A549 (cell line): ENCODE results near the gene RAB11FIP5. TPM values are rescaled to one million over a fixed set of nuclear protein-coding genes. Genes with fewer than 3 reads are reported as not detected.

Experiments
- BHLHE40 ChIP-seq: IDR thresholded peaks from 2 replicates; pipeline ENCODE4 v1.6.1; 2012; ENCODE audit warnings: low read depth, low read length, inconsistent platforms
- CBX8 ChIP-seq: fragments of 200-600 bp; sonication (generic); IDR thresholded peaks from 2 replicates; pipeline ENCODE4 v1.6.1; 2016
- CHD4 ChIP-seq: fragments of 200-600 bp; sonication (generic); IDR thresholded peaks from 2 replicates; pipeline ENCODE4 v1.6.1; 2016; ENCODE audit warnings: antibody characterized with exemption, mild to moderate bottlenecking, borderline replicate concordance
- EHF ChIP-seq: fragments of 250-450 bp; sonication (Bioruptor Pico); IDR thresholded peaks from 2 replicates; pipeline ENCODE4 v1.5.0; 2020; ENCODE audit warnings: mild to moderate bottlenecking
- EP300 ChIP-seq, 2 experiments: fragments of >200 bp; sonication (Bioruptor Twin); formaldehyde crosslinking; IDR thresholded peaks; 2 replicates in 1 of 2; 3 replicates in 1 of 2; pipeline ENCODE4 v1.6.1; 2016 to 2017
- ESRRA ChIP-seq: fragments of 150-350 bp; IDR thresholded peaks from 2 replicates; pipeline ENCODE4 v1.6.1; 2014; ENCODE audit warnings: mild to moderate bottlenecking, low read length, borderline replicate concordance
- FOXS1 ChIP-seq: fragments of 250-450 bp; sonication (Bioruptor Pico); IDR thresholded peaks from 2 replicates; pipeline ENCODE4 v1.5.0; 2020; ENCODE audit warnings: mild to moderate bottlenecking, moderate library complexity
- GATA3 ChIP-seq: IDR thresholded peaks from 2 replicates; pipeline ENCODE4 v1.6.1; 2012; ENCODE audit warnings: borderline replicate concordance
- HOXA7 ChIP-seq: fragments of 250-450 bp; sonication (Bioruptor Pico); IDR thresholded peaks from 2 replicates; pipeline ENCODE4 v1.5.0; 2020; ENCODE audit warnings: mild to moderate bottlenecking, moderate library complexity
- HOXB5 ChIP-seq: fragments of 250-450 bp; sonication (Bioruptor Pico); IDR thresholded peaks from 2 replicates; pipeline ENCODE4 v1.5.0; 2020; ENCODE audit warnings: mild to moderate bottlenecking, moderate library complexity
- JUNB ChIP-seq: fragments of >200 bp; sonication (Bioruptor Twin); formaldehyde crosslinking; IDR thresholded peaks from 2 replicates; pipeline ENCODE4 v1.6.1; 2016
- MYC ChIP-seq: IDR thresholded peaks from 2 replicates; pipeline ENCODE4 v1.6.1; 2012; ENCODE audit warnings: mild to moderate bottlenecking, inconsistent platforms, low read length, improper control_type of control experiment, borderline replicate concordance
- NFE2L2 ChIP-seq: fragments of 150-350 bp; conservative IDR thresholded peaks from 2 replicates; pipeline ENCODE4 v1.6.1; 2014; ENCODE audit warnings: low read length
- NPAS2 ChIP-seq: fragments of 250-450 bp; sonication (Bioruptor Pico); IDR thresholded peaks from 2 replicates; pipeline ENCODE4 v1.8.0; 2022; ENCODE audit warnings: mild to moderate bottlenecking, moderate library complexity, borderline replicate concordance
- RAD21 ChIP-seq, 2 experiments: fragments of >200 bp in 1 of 2; sonication (Bioruptor Twin) in 1 of 2; formaldehyde crosslinking in 1 of 2; IDR thresholded peaks in 1 of 2; conservative IDR thresholded peaks in 1 of 2; 2 replicates in 1 of 2; 3 replicates in 1 of 2; pipeline ENCODE4 v1.6.1; 2012 to 2018; ENCODE audit warnings: inconsistent platforms in 1 of 2
- RARB ChIP-seq: fragments of 250-450 bp; sonication (Bioruptor Pico); IDR thresholded peaks from 2 replicates; pipeline ENCODE4 v1.8.0; 2021; ENCODE audit warnings: mild to moderate bottlenecking, moderate library complexity
- RCOR1 ChIP-seq: fragments of 150-350 bp; IDR thresholded peaks from 2 replicates; pipeline ENCODE4 v1.6.1; 2014; ENCODE audit warnings: antibody characterized with exemption, low read length, low read depth
- RFX5 ChIP-seq: fragments of 450-650 bp; IDR thresholded peaks from 2 replicates; pipeline ENCODE4 v1.7.1; 2014; ENCODE audit warnings: antibody characterized with exemption, mild to moderate bottlenecking, moderate library complexity
- RNF2 ChIP-seq: fragments of 200-600 bp; sonication (generic); IDR thresholded peaks from 2 replicates; pipeline ENCODE4 v1.6.1; 2016; ENCODE audit warnings: low read depth, mild to moderate bottlenecking, antibody characterized with exemption, moderate library complexity, borderline replicate concordance
- SMC3 ChIP-seq: fragments of >200 bp; sonication (Bioruptor Twin); formaldehyde crosslinking; IDR thresholded peaks from 3 replicates; pipeline ENCODE4 v1.6.1; 2018; ENCODE audit warnings: inconsistent platforms
- TP53 ChIP-seq: fragments of 250-450 bp; sonication (Bioruptor Pico); IDR thresholded peaks from 2 replicates; pipeline ENCODE4 v1.5.0; 2021; ENCODE audit warnings: mild to moderate bottlenecking, moderate library complexity
- polyA plus RNA-seq, 4 experiments: library from polyadenylated mRNA; depleted of rRNA in 3 of 4; stranded (reverse); fragments of >200 nt; fragmentation: RNase III in 1 of 4; extraction: RNeasy Plus Mini Kit Qiagen cat#74134 plus additional on column Dnase treatment in 1 of 4; gene quantifications; 2 replicates in 3 of 4; 3 replicates in 1 of 4; pipeline ENCODE4 v1.2.3, GENCODE V29; 2011 to 2017
- TF ChIP-seq, protein P1 (sequence below): fragments of 450-650 bp; IDR thresholded peaks from 2 replicates; pipeline ENCODE4 v1.6.1; 2014; ENCODE audit warnings: antibody characterized with exemption
- TF ChIP-seq, protein P2 (sequence below): IDR thresholded peaks from 2 replicates; pipeline ENCODE4 v1.6.1; 2012
- TF ChIP-seq, protein P3 (sequence below): fragments of >200 bp; sonication (Bioruptor Twin); formaldehyde crosslinking; IDR thresholded peaks from 3 replicates; pipeline ENCODE4 v1.5.1; 2016
- TF ChIP-seq, protein P4 (sequence below): fragments of 250-450 bp; sonication (Bioruptor Pico); IDR thresholded peaks from 2 replicates; pipeline ENCODE4 v1.5.0; 2020; ENCODE audit warnings: low read depth, mild to moderate bottlenecking, moderate library complexity

The RAB11FIP5 gene
- polyA plus RNA-seq, 2 of the 4 experiments (the other 2 are of a cell fraction): 21.6 to 21.8 TPM

DNA sequence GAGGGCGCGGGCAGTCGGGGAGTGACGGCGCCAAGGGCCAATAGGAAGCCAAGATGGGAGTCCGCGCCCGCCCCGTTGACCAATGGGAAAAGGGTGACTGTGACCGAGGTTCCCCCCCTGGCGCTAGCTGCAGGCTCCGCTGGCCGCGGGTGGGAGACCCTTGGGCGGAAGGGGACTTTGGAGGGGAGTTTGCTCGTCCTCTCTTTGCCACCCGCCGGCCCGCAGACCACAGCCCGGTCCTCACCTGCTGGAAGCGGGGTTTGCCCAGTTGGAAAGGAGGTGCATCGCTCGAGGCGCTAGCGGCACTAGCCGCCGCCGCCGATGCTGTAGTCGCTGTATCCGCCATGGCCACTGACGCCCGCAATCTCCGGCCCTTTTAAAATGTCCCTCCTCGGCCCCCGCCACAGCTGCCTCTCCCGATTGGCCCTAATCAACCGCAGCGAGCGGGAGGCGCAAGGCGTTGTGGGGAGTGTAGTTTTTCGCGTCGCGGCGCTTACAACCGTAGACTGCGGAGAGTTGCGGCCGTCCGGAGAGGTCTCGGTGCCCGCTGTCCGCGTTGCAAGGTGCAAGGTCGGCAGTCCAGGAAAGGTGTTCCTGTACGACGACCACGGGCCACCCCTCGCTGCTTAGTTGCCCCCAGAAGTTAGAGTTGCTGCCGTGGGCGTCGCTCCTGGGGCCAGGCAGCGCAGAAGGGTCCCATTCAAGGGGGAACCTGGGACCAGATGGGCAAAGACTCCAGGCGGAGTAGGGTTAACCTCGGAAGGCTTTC, 41.2 kb downstream of the RAB11FIP5 start, which contains the start of gene SFXN5 (continued):
- TF ChIP-seq RCOR1: no peak
- TF ChIP-seq, protein P1, sequence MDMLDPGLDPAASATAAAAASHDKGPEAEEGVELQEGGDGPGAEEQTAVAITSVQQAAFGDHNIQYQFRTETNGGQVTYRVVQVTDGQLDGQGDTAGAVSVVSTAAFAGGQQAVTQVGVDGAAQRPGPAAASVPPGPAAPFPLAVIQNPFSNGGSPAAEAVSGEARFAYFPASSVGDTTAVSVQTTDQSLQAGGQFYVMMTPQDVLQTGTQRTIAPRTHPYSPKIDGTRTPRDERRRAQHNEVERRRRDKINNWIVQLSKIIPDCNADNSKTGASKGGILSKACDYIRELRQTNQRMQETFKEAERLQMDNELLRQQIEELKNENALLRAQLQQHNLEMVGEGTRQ: no peak
- TF ChIP-seq EP300 (IDR thresholded peaks at IDR 0.05): no peak
- 0 out of 2 replicates have a peak, but pooled peaks have one; percentile 60 for TF ChIP-seq TP53
- TF ChIP-seq RAD21 (conservative IDR thresholded peaks at IDR 0.05 in 1 of 2, IDR thresholded peaks at IDR 0.05 in 1 of 2): no peak; a peak in 1 of 5 replicates
- TF ChIP-seq, protein P2, sequence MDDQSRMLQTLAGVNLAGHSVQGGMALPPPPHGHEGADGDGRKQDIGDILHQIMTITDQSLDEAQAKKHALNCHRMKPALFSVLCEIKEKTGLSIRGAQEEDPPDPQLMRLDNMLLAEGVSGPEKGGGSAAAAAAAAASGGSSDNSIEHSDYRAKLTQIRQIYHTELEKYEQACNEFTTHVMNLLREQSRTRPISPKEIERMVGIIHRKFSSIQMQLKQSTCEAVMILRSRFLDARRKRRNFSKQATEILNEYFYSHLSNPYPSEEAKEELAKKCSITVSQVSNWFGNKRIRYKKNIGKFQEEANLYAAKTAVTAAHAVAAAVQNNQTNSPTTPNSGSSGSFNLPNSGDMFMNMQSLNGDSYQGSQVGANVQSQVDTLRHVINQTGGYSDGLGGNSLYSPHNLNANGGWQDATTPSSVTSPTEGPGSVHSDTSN: peak; percentile 100
- TF ChIP-seq RFX5: no peak
- no peak for TF ChIP-seq FOXS1 (CRISPR knock-in tag)
- TF ChIP-seq SMC3: no peak; the same call in 2 of the 3 replicates
- TF ChIP-seq BHLHE40: no peak
- TF ChIP-seq, protein P3, sequence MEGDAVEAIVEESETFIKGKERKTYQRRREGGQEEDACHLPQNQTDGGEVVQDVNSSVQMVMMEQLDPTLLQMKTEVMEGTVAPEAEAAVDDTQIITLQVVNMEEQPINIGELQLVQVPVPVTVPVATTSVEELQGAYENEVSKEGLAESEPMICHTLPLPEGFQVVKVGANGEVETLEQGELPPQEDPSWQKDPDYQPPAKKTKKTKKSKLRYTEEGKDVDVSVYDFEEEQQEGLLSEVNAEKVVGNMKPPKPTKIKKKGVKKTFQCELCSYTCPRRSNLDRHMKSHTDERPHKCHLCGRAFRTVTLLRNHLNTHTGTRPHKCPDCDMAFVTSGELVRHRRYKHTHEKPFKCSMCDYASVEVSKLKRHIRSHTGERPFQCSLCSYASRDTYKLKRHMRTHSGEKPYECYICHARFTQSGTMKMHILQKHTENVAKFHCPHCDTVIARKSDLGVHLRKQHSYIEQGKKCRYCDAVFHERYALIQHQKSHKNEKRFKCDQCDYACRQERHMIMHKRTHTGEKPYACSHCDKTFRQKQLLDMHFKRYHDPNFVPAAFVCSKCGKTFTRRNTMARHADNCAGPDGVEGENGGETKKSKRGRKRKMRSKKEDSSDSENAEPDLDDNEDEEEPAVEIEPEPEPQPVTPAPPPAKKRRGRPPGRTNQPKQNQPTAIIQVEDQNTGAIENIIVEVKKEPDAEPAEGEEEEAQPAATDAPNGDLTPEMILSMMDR: no peak
- no peak for TF ChIP-seq ESRRA
- no peak for TF ChIP-seq EHF (CRISPR knock-in tag)
- no peak for TF ChIP-seq NPAS2 (CRISPR knock-in tag)
- no peak for TF ChIP-seq GATA3
- no peak for TF ChIP-seq HOXA7 (CRISPR knock-in tag)
- TF ChIP-seq RARB (CRISPR knock-in tag): no peak
- TF ChIP-seq, protein P4, sequence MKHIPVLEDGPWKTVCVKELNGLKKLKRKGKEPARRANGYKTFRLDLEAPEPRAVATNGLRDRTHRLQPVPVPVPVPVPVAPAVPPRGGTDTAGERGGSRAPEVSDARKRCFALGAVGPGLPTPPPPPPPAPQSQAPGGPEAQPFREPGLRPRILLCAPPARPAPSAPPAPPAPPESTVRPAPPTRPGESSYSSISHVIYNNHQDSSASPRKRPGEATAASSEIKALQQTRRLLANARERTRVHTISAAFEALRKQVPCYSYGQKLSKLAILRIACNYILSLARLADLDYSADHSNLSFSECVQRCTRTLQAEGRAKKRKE: no peak
- TF ChIP-seq CHD4: no peak
- no peak for TF ChIP-seq HOXB5 (CRISPR knock-in tag)
- TF ChIP-seq JUNB: no peak
- TF ChIP-seq NFE2L2: no peak
- no peak for TF ChIP-seq CBX8
- 0 out of 2 replicates have a peak, but pooled peaks have one; percentile 42 for TF ChIP-seq RNF2
- no peak for TF ChIP-seq MYC
